ENCODE measurements around the gene SLIT3. TPM values are rescaled to one million over a fixed set of nuclear protein-coding genes. Genes with fewer than 3 reads are reported as not detected.
"Not testable (repeated sequence)": the region's sequence is repeated elsewhere in the genome, so short reads cannot be mapped to it uniquely, and the experiment has no call there.

Gene SLIT3
- total and polyA plus RNA-seq, 2 donors (not counting 3 experiments of a cell fraction or from before 2014, with no cell fraction given): 0.90 to 1.0 TPM

DNA sequence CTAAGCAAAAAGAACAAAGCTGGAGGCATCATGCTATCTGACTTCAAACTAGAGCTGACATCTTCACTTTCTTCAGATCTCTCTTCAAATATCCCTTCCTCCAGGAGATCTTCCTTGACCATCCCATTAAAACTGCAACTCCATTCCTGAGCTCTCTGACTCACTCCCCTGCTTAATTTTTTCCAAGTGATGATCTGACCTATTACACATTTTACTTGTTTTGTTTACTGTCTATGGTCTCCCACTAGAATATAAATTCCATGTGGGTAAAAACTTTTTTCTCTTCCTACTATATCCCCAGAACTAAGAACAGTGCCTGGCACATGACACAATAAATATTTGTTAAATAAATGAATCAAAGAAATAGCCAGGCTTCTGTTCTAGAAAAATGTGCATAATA, 87.5 kb downstream of the SLIT3 start:
- Histone ChIP-seq H3K27me3 (ENCODE audit: control insufficient read depth in 2 of 2, insufficient read depth in 2 of 2, low read length in 2 of 2) (no peaks in the 10 kb centered on the region), H2AFZ (ENCODE audit: low read depth, low read length) (no peak overlapping the region), H3K36me3 (ENCODE audit: control insufficient read depth in 2 of 2, extremely low read depth in 1 of 2, insufficient read depth in 2 of 2, low read length in 2 of 2) (no peaks in the 10 kb centered on the region), H3K27ac (ENCODE audit: insufficient read depth, low read depth, low read length) (no peak overlapping the region), H3K79me2 (ENCODE audit: control insufficient read depth, insufficient read depth, low read length) (no peaks in the 10 kb centered on the region), H4K20me1 (replicated peaks; ENCODE audit: control insufficient read depth, extremely low read depth, insufficient read depth, low read length) (no peaks in the 10 kb centered on the region), H3K9ac (replicated peaks; ENCODE audit: extremely low read depth, insufficient read depth, low read length) (no peak overlapping the region), H3K4me2 (ENCODE audit: insufficient read depth, low read length) (no peak overlapping the region), H3K9me1 (replicated peaks; ENCODE audit: control insufficient read depth, extremely low read depth, insufficient read depth, low read length) (no peaks in the 10 kb centered on the region), H3K4me1 (ENCODE audit: control insufficient read depth, extremely low read depth, insufficient read depth, low read length) (no peaks in the 10 kb centered on the region), H3K9me3 (replicated peaks; ENCODE audit: control insufficient read depth, insufficient read depth, low read length) (no peaks in the 10 kb centered on the region), H3K4me3 (replicated peaks in 1 of 3; ENCODE audit: insufficient read depth in 1 of 3, low read depth in 1 of 3, low read length in 3 of 3) (no peak overlapping the region)
- intact Hi-C loops (cut with micrococcal nuclease) (no loop called here), dilution Hi-C loops (cut with MboI; ENCODE audit: extremely low pct_ligation_motif_present, low sequenced_read_pairs) (no loop called here)
- TF ChIP-seq POLR2AphosphoS5 (IDR thresholded peaks at IDR 0.05; ENCODE audit: insufficient read depth, low read depth, low read length): no peak
- TF ChIP-seq JUN (IDR thresholded peaks at IDR 0.05; ENCODE audit: borderline replicate concordance, insufficient read depth, insufficient read length, low read depth): no peak
- no peak for TF ChIP-seq MYC (IDR thresholded peaks at IDR 0.05; ENCODE audit: low read depth, low read length)
- TF ChIP-seq POLR2A (IDR thresholded peaks at IDR 0.05; ENCODE audit: low read depth, low read length): no peak
- TF ChIP-seq, protein P1, sequence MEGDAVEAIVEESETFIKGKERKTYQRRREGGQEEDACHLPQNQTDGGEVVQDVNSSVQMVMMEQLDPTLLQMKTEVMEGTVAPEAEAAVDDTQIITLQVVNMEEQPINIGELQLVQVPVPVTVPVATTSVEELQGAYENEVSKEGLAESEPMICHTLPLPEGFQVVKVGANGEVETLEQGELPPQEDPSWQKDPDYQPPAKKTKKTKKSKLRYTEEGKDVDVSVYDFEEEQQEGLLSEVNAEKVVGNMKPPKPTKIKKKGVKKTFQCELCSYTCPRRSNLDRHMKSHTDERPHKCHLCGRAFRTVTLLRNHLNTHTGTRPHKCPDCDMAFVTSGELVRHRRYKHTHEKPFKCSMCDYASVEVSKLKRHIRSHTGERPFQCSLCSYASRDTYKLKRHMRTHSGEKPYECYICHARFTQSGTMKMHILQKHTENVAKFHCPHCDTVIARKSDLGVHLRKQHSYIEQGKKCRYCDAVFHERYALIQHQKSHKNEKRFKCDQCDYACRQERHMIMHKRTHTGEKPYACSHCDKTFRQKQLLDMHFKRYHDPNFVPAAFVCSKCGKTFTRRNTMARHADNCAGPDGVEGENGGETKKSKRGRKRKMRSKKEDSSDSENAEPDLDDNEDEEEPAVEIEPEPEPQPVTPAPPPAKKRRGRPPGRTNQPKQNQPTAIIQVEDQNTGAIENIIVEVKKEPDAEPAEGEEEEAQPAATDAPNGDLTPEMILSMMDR (IDR thresholded peaks at IDR 0.05; ENCODE audit: extremely low read depth in 1 of 2, insufficient read depth in 1 of 2, low read depth in 1 of 2, low read length in 2 of 2): no peak
- no peak for TF ChIP-seq EZH2 (IDR thresholded peaks at IDR 0.05; ENCODE audit: borderline replicate concordance, low read depth, low read length, severe bottlenecking)
- TF ChIP-seq FOS (IDR thresholded peaks at IDR 0.05; ENCODE audit: borderline replicate concordance, insufficient read depth, low read length): no peak
- no peak for TF ChIP-seq MAX (IDR thresholded peaks at IDR 0.05; ENCODE audit: insufficient read depth, insufficient read length)
- TF ChIP-seq GATA2 (IDR thresholded peaks at IDR 0.05; ENCODE audit: insufficient read depth, insufficient read length, low read depth, low read length): no peak
- ChIA-PET CTCF (interaction anchor here (0.8 kb wide), 1 partner anchor 11 kb away, joined by 3 read pairs; no protein-coding TSS in a partner anchor), POLR2A (no interaction called here)
- BruUV-seq (replicated peaks): no TSS peak
- FAIRE-seq (no peak), DNase-seq (ENCODE audit: low read depth, low spot score) (no peak)

- H4K20me1 ChIP-seq (replicated peaks; ENCODE audit: control insufficient read depth, extremely low read depth, insufficient read depth, low read length); H3K4me2 ChIP-seq (ENCODE audit: insufficient read depth, low read length); H3K9me3 ChIP-seq (replicated peaks; ENCODE audit: control insufficient read depth, insufficient read depth, low read length); H3K9ac ChIP-seq (replicated peaks; ENCODE audit: extremely low read depth, insufficient read depth, low read length); H3K27me3 ChIP-seq (ENCODE audit: control insufficient read depth in 2 of 2, insufficient read depth in 2 of 2, low read length in 2 of 2); intact Hi-C loops (cut with micrococcal nuclease); H3K36me3 ChIP-seq (ENCODE audit: control insufficient read depth in 2 of 2, extremely low read depth in 1 of 2, insufficient read depth in 2 of 2, low read length in 2 of 2); H3K79me2 ChIP-seq (ENCODE audit: control insufficient read depth, insufficient read depth, low read length); CTCF ChIA-PET; DNase-seq (ENCODE audit: low read depth, low spot score); H3K4me1 ChIP-seq (ENCODE audit: control insufficient read depth, extremely low read depth, insufficient read depth, low read length); dilution Hi-C loops (cut with MboI; ENCODE audit: extremely low pct_ligation_motif_present, low sequenced_read_pairs); FAIRE-seq; H3K27ac ChIP-seq (ENCODE audit: insufficient read depth, low read depth, low read length); H3K9me1 ChIP-seq (replicated peaks; ENCODE audit: control insufficient read depth, extremely low read depth, insufficient read depth, low read length); H3K4me3 ChIP-seq (replicated peaks in 1 of 3; ENCODE audit: insufficient read depth in 1 of 3, low read depth in 1 of 3, low read length in 3 of 3); POLR2A ChIA-PET; H2AFZ ChIP-seq (ENCODE audit: low read depth, low read length); BruUV-seq (replicated peaks): not testable (repeated sequence)
These were observed 89.2 kb downstream of the SLIT3 start for GRCh38 chr5:169211761-169212160.
